Measurements from ENCODE around the gene WDR37.
A peak's percentile ranks its signal among the peaks of the same experiment; 100 is the strongest.

The WDR37 gene

DNA sequence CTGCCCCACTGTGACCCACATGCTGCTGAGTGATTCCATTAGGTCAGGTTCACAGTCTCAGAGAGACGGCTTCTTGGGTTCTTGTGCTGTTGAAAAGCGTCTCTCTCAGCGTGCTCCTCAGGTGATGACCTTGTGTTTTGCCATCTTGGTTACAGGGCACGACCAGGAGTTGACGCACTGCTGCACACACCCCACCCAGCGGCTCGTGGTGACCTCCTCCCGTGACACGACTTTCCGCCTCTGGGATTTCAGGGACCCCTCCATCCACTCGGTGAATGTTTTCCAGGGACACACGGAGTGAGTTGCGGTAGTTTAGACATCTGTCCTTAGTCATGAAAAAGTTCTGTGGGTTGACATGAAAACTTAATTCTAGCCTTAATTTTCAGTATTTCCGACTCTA is 48.8 kb downstream of the WDR37 start:
- no peak for TF ChIP-seq EZH2phosphoT487 (IDR thresholded peaks at IDR 0.05; ENCODE audit: borderline replicate concordance, low read length)
- TF ChIP-seq, protein P1, sequence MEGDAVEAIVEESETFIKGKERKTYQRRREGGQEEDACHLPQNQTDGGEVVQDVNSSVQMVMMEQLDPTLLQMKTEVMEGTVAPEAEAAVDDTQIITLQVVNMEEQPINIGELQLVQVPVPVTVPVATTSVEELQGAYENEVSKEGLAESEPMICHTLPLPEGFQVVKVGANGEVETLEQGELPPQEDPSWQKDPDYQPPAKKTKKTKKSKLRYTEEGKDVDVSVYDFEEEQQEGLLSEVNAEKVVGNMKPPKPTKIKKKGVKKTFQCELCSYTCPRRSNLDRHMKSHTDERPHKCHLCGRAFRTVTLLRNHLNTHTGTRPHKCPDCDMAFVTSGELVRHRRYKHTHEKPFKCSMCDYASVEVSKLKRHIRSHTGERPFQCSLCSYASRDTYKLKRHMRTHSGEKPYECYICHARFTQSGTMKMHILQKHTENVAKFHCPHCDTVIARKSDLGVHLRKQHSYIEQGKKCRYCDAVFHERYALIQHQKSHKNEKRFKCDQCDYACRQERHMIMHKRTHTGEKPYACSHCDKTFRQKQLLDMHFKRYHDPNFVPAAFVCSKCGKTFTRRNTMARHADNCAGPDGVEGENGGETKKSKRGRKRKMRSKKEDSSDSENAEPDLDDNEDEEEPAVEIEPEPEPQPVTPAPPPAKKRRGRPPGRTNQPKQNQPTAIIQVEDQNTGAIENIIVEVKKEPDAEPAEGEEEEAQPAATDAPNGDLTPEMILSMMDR (IDR thresholded peaks at IDR 0.05; ENCODE audit: low read depth, low read length, poor library complexity, severe bottlenecking): no peak
- Histone ChIP-seq H4K20me1 (ENCODE audit: control insufficient read depth, insufficient read depth, low read depth, low read length) (no peaks in the 10 kb centered on the region), H3K9me2 (replicated peaks; ENCODE audit: control insufficient read depth, low read length) (no peaks in the 10 kb centered on the region), H3K4me2 (ENCODE audit: low read length) (no peak overlapping the region), H3K27me3 (ENCODE audit: control insufficient read depth, low read length) (no peaks in the 10 kb centered on the region), H3F3A (ENCODE audit: control insufficient read depth, insufficient read depth) (no peaks in the 10 kb centered on the region), H3K4me1 (ENCODE audit: control insufficient read depth, low read length) (no peaks in the 10 kb centered on the region), H3K79me2 (ENCODE audit: control insufficient read depth, low read length) (peaks cover 3% of the 10 kb centered on the region; the same call in 1 of the 2 replicates), H3K27ac (ENCODE audit: low read depth, low read length) (no peak overlapping the region), H3K9me3 (ENCODE audit: control insufficient read depth, insufficient read depth, low read length) (no peaks in the 10 kb centered on the region), H3K4me3 (ENCODE audit: low read length) (no peak overlapping the region), H3K36me3 (ENCODE audit: control insufficient read depth, low read length) (peaks cover 71% of the 10 kb centered on the region)

- Histone ChIP-seq H3K36me3 (ENCODE audit: control insufficient read depth, low read length) (peaks cover 70% of the 10 kb centered on the region), H3K4me2 (ENCODE audit: low read length) (no peak overlapping the region), H3K27me3 (ENCODE audit: control insufficient read depth, low read length) (no peaks in the 10 kb centered on the region), H4K20me1 (ENCODE audit: control insufficient read depth, insufficient read depth, low read depth, low read length) (no peaks in the 10 kb centered on the region), H3K4me3 (ENCODE audit: low read length) (no peak overlapping the region), H3K9me2 (replicated peaks; ENCODE audit: control insufficient read depth, low read length) (no peaks in the 10 kb centered on the region), H3F3A (ENCODE audit: control insufficient read depth, insufficient read depth) (no peaks in the 10 kb centered on the region), H3K9me3 (ENCODE audit: control insufficient read depth, insufficient read depth, low read length) (no peaks in the 10 kb centered on the region), H3K27ac (ENCODE audit: low read depth, low read length) (no peak overlapping the region), H3K79me2 (ENCODE audit: control insufficient read depth, low read length) (peaks cover 7% of the 10 kb centered on the region), H3K4me1 (ENCODE audit: control insufficient read depth, low read length) (no peaks in the 10 kb centered on the region)
- TF ChIP-seq, protein P1 (IDR thresholded peaks at IDR 0.05; ENCODE audit: low read depth, low read length, poor library complexity, severe bottlenecking): no peak
- TF ChIP-seq EZH2phosphoT487 (IDR thresholded peaks at IDR 0.05; ENCODE audit: borderline replicate concordance, low read length): no peak
Measured at GRCh38 chr10:1107004-1107403, 50.8 kb downstream of the WDR37 start.

DNA sequence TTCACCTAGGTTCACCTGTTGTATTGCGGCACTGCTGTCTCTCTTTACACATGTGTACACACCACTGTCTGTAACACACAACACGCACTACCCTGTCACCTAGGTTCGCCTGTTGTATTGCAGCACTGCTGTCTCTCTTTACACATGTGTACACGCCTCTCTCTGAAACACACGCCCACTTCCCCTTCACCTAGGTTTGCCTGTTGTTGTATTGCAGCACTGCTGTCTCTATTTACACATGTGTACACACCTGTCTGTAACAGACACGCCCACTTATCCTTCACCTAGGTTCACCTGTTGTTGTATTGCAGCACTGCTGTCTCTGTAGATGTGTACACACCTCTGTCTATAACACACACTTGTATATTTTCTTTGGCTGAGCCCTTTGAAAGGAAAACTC is 51.5 kb downstream of the WDR37 start:
- H3F3A ChIP-seq (ENCODE audit: control insufficient read depth, insufficient read depth): no peaks in the 10 kb centered on the region
- H3K79me2 ChIP-seq (ENCODE audit: control insufficient read depth, low read length): peaks cover 7% of the 10 kb centered on the region
- H3K4me1 ChIP-seq (ENCODE audit: control insufficient read depth, low read length): no peaks in the 10 kb centered on the region
- no peaks in the 10 kb centered on the region for H3K9me2 ChIP-seq (replicated peaks; ENCODE audit: control insufficient read depth, low read length)
- no peaks in the 10 kb centered on the region for H3K27me3 ChIP-seq (ENCODE audit: control insufficient read depth, low read length)
- H3K4me3 ChIP-seq (ENCODE audit: low read length): no peak overlapping the region
- H3K9me3 ChIP-seq (ENCODE audit: control insufficient read depth, insufficient read depth, low read length): no peaks in the 10 kb centered on the region
- H4K20me1 ChIP-seq (ENCODE audit: control insufficient read depth, insufficient read depth, low read depth, low read length): no peaks in the 10 kb centered on the region
- H3K36me3 ChIP-seq (ENCODE audit: control insufficient read depth, low read length): peaks cover 75% of the 10 kb centered on the region
- TF ChIP-seq EZH2phosphoT487 (IDR thresholded peaks at IDR 0.05; ENCODE audit: borderline replicate concordance, low read length): no peak
- no peak overlapping the region for H3K4me2 ChIP-seq (ENCODE audit: low read length)
- no peak overlapping the region for H3K27ac ChIP-seq (ENCODE audit: low read depth, low read length)

GRCh38 chr10:1109795-1110673 is 53.8 kb downstream of the WDR37 start:
- H4K20me1 ChIP-seq (ENCODE audit: control insufficient read depth, insufficient read depth, low read depth, low read length): no peaks in the 10 kb centered on the region
- H3F3A ChIP-seq (ENCODE audit: control insufficient read depth, insufficient read depth): no peaks in the 10 kb centered on the region
- H3K4me1 ChIP-seq (ENCODE audit: control insufficient read depth, low read length): no peaks in the 10 kb centered on the region
- H3K79me2 ChIP-seq (ENCODE audit: control insufficient read depth, low read length): peaks cover 7% of the 10 kb centered on the region
- H3K27me3 ChIP-seq (ENCODE audit: control insufficient read depth, low read length): no peaks in the 10 kb centered on the region
- H3K36me3 ChIP-seq (ENCODE audit: control insufficient read depth, low read length): peaks cover 70% of the 10 kb centered on the region
- no peak for TF ChIP-seq EZH2phosphoT487 (IDR thresholded peaks at IDR 0.05; ENCODE audit: borderline replicate concordance, low read length)
- TF ChIP-seq, protein P1 (IDR thresholded peaks at IDR 0.05; ENCODE audit: low read depth, low read length, poor library complexity, severe bottlenecking): peak; percentile 63
- H3K9me2 ChIP-seq (replicated peaks; ENCODE audit: control insufficient read depth, low read length): no peaks in the 10 kb centered on the region
- H3K27ac ChIP-seq (ENCODE audit: low read depth, low read length): no peak overlapping the region
- H3K4me2 ChIP-seq (ENCODE audit: low read length): no peak overlapping the region
- H3K4me3 ChIP-seq (ENCODE audit: low read length): no peak overlapping the region
- no peaks in the 10 kb centered on the region for H3K9me3 ChIP-seq (ENCODE audit: control insufficient read depth, insufficient read depth, low read length)

All from DOHH2 (cell line).